ENCODE results near the gene C9orf72. TPM values are rescaled to one million over a fixed set of nuclear protein-coding genes. Genes with fewer than 3 reads are reported as not detected.

The C9orf72 gene
- total and polyA plus RNA-seq, 9 of the 15 experiments (the other 6 are each of a cell fraction or from before 2014, with no cell fraction given), result 2.3 to 7.3 (median 4.1) TPM

DNA sequence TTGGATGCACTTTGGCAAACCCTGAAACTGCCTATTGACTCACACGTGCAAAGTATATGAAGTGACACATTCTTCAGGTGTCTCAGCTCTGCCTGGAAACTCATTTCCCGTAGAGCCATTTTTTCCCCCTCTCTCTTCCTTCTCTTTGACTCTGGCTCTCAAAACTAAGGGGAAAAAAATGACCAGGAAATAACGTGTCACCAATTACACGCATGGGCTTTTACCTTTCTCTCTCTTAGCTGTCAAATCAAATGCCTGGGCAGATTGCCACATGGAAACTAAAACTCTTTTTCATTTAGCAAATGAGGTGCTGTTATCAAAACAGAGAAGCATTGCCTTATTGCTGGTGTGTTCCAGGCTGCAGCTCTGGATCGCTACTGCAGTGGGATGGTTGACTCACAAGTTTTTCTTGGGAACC, 67.5 kb downstream of the C9orf72 start:
- FAIRE-seq (no peak), DNase-seq (ENCODE audit: extremely low read depth in 1 of 4, low spot score in 3 of 4) (no peak), ATAC-seq (no peak)
- ChIA-PET CTCF (ENCODE audit: low intra/inter-chr PET ratio) (no interaction called here), POLR2A (interaction anchor here (1.4 kb wide), 1 partner anchor 10 kb away, joined by 4 read pairs; no protein-coding TSS in a partner anchor)
- Histone ChIP-seq H4K20me1 (replicated peaks; ENCODE audit: control insufficient read depth, insufficient read depth, low read length) (no peaks in the 10 kb centered on the region), H3K79me2 (ENCODE audit: control insufficient read depth, insufficient read depth, low read length) (peaks cover 4% of the 10 kb centered on the region), H3K9me3 (replicated peaks; ENCODE audit: control insufficient read depth, insufficient read depth, low read depth, low read length) (no peaks in the 10 kb centered on the region), H3K27ac (ENCODE audit: extremely low read depth, low read depth, low read length) (no peak overlapping the region), H2AFZ (ENCODE audit: low read depth, low read length) (no peak overlapping the region), H3K27me3 (ENCODE audit: control insufficient read depth in 2 of 2, insufficient read depth in 2 of 2, low read length in 2 of 2) (no peaks in the 10 kb centered on the region), H3K4me3 (no peak overlapping the region), H3K4me2 (ENCODE audit: insufficient read depth, low read length) (no peak overlapping the region), H3K9me1 (ENCODE audit: control insufficient read depth, insufficient read depth, low read length) (no peaks in the 10 kb centered on the region), H3K9ac (ENCODE audit: insufficient read depth in 1 of 2, low read depth in 2 of 2, low read length in 2 of 2) (no peak overlapping the region), H3K36me3 (ENCODE audit: control insufficient read depth, insufficient read depth, low read length) (peaks cover 6% of the 10 kb centered on the region; the same call in 1 of the 3 replicates), H3K4me1 (replicated peaks in 1 of 2; ENCODE audit: control insufficient read depth in 2 of 2, insufficient read depth in 2 of 2, low read length in 2 of 2) (no peaks in the 10 kb centered on the region; a peak in 2 of 5 replicates)
- no TSS peak for BruUV-seq (replicated peaks)
- intact Hi-C loops (cut with micrococcal nuclease) (no loop called here), in situ Hi-C loops (cut with MboI) (no loop called here)
- no peak for TF ChIP-seq PTTG1 (tag; IDR thresholded peaks at IDR 0.05; ENCODE audit: low read depth)
- no peak for TF ChIP-seq CCAR2 (IDR thresholded peaks at IDR 0.05; ENCODE audit: low read depth, low read length)
- TF ChIP-seq, protein P1, sequence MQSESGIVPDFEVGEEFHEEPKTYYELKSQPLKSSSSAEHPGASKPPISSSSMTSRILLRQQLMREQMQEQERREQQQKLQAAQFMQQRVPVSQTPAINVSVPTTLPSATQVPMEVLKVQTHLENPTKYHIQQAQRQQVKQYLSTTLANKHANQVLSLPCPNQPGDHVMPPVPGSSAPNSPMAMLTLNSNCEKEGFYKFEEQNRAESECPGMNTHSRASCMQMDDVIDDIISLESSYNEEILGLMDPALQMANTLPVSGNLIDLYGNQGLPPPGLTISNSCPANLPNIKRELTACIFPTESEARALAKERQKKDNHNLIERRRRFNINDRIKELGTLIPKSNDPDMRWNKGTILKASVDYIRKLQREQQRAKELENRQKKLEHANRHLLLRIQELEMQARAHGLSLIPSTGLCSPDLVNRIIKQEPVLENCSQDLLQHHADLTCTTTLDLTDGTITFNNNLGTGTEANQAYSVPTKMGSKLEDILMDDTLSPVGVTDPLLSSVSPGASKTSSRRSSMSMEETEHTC (IDR thresholded peaks at IDR 0.05), result no peak
- TF ChIP-seq, protein P2, sequence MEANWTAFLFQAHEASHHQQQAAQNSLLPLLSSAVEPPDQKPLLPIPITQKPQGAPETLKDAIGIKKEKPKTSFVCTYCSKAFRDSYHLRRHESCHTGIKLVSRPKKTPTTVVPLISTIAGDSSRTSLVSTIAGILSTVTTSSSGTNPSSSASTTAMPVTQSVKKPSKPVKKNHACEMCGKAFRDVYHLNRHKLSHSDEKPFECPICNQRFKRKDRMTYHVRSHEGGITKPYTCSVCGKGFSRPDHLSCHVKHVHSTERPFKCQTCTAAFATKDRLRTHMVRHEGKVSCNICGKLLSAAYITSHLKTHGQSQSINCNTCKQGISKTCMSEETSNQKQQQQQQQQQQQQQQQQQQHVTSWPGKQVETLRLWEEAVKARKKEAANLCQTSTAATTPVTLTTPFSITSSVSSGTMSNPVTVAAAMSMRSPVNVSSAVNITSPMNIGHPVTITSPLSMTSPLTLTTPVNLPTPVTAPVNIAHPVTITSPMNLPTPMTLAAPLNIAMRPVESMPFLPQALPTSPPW (CRISPR knock-in tag; IDR thresholded peaks at IDR 0.05), result no peak
- no peak for TF ChIP-seq IFI16 (CRISPR knock-in tag; IDR thresholded peaks at IDR 0.05)
- no peak for TF ChIP-seq ZNF592 (IDR thresholded peaks at IDR 0.05)
- no peak for TF ChIP-seq SRSF1 (IDR thresholded peaks at IDR 0.05; ENCODE audit: low read depth, low read length)
- TF ChIP-seq RFX7 (CRISPR knock-in tag; IDR thresholded peaks at IDR 0.05), result no peak
- no CpG with 5 or more reads among the region's 5 CpGs for WGBS (ENCODE audit: insufficient coverage, low coverage, missing lambda C conversion rate)

All from K562 (cell line).